ENCODE data around the gene CLTCL1. TPM values are rescaled to one million over a fixed set of nuclear protein-coding genes. Genes with fewer than 3 reads are reported as not detected.

The CLTCL1 gene
- total RNA-seq, 1 experiment from 2014 or later: 11.9 TPM

DNA sequence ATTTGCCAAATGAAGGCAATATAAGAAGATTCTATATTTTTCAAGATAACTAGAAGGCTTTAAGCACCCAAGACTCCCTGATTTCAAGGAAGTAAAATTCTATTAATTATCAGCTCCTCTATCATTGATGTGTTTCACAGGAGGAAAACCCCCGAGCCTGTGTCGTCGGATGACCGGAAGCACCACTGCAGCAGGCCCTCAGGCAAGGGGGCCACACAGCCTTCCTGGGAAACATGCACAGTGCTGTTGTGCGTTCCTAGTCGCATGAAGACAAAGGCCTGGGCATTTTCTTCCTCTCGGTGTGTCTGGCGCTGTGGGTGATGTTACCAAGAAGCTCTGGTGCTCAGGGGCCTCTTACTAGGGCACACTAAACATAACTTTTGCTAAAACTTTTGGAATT is 16.4 kb downstream of the CLTCL1 start:
- ChIA-PET POLR2A (no interaction called here), CTCF (no interaction called here)
- peak overlapping the region; percentile 34; the same call in 1 of the 2 replicates for H3K27ac ChIP-seq (ENCODE audit: low read length)
- ATAC-seq (no peak), DNase-seq (ENCODE audit: low read depth, low spot score) (no peak)
- H3K9me3 ChIP-seq (ENCODE audit: control insufficient read depth, insufficient read depth, low read depth, low read length): no peaks in the 10 kb centered on the region
- BruUV-seq (replicated peaks): no TSS peak
- intact Hi-C loops (cut with micrococcal nuclease; ENCODE audit: unreplicated experiment) (no loop called here), in situ Hi-C loops (cut with HindIII; ENCODE audit: low pct_unique_long_range_greater_than_20kb, low sequenced_read_pairs) (no loop called here)
- H3K4me1 ChIP-seq (ENCODE audit: control insufficient read depth, insufficient read depth, low read length): peaks cover 30% of the 10 kb centered on the region
- TF ChIP-seq TCF7L2 (IDR thresholded peaks at IDR 0.05; ENCODE audit: low read depth, low read length): no peak
- H3K4me3 ChIP-seq (ENCODE audit: low read depth in 2 of 2, low read length in 2 of 2): no peak overlapping the region
- H3K36me3 ChIP-seq (ENCODE audit: control insufficient read depth, insufficient read depth, low read length): no peaks in the 10 kb centered on the region
- H3K27me3 ChIP-seq (ENCODE audit: control insufficient read depth, insufficient read depth, low read length): no peaks in the 10 kb centered on the region

DNA sequence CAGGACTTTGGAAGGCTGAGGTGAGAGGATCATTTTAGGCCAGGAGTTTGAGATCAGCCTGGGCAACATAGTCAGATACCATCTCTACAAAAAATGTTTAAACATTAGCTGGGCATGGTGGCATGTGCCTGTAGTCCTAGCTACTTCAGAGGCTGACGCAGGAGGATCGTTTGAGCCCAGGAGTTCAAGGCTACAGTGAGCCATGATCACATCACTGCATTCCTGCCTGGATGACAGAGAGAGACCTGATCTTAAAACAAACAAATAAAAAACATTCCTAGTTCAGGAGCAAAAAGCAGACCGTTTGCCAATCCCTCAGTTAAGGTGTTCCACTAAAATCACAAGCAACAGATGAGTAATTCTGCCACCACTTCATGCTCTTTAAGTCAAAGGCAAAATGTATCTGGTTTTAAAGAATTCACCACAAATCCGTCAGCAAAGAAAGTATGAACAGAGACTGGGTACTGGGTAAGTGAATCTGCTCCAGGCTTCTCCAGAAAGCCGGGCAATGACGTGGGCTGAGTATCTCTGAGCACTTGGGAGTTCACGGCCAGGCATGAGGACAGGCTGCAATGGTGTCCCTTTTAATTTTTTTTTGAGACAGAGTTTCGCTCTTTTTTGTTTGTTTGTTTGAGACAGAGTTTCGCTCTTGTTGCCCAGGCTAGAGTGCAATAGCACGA is 19.5 kb downstream of the CLTCL1 start:
- POLR2A ChIA-PET: no interaction called here
- in situ Hi-C loops (cut with HindIII; ENCODE audit: low pct_unique_long_range_greater_than_20kb, low sequenced_read_pairs): no loop called here
- CTCF ChIA-PET: no interaction called here
- no peaks in the 10 kb centered on the region for H3K27me3 ChIP-seq (ENCODE audit: control insufficient read depth, insufficient read depth, low read length)
- peak; percentile 90 for ATAC-seq
- no TSS peak for BruUV-seq (replicated peaks)
- DNase-seq (ENCODE audit: low read depth, low spot score): peak; percentile 62
- H3K27ac ChIP-seq (ENCODE audit: low read length): peak overlapping the region; percentile 76
- H3K4me1 ChIP-seq (ENCODE audit: control insufficient read depth, insufficient read depth, low read length): peaks cover 30% of the 10 kb centered on the region
- TF ChIP-seq, protein P1, sequence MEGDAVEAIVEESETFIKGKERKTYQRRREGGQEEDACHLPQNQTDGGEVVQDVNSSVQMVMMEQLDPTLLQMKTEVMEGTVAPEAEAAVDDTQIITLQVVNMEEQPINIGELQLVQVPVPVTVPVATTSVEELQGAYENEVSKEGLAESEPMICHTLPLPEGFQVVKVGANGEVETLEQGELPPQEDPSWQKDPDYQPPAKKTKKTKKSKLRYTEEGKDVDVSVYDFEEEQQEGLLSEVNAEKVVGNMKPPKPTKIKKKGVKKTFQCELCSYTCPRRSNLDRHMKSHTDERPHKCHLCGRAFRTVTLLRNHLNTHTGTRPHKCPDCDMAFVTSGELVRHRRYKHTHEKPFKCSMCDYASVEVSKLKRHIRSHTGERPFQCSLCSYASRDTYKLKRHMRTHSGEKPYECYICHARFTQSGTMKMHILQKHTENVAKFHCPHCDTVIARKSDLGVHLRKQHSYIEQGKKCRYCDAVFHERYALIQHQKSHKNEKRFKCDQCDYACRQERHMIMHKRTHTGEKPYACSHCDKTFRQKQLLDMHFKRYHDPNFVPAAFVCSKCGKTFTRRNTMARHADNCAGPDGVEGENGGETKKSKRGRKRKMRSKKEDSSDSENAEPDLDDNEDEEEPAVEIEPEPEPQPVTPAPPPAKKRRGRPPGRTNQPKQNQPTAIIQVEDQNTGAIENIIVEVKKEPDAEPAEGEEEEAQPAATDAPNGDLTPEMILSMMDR (IDR thresholded peaks at IDR 0.05): no peak
- TF ChIP-seq TCF7L2 (IDR thresholded peaks at IDR 0.05; ENCODE audit: low read depth, low read length): peak; percentile 61; the same call in 1 of the 2 replicates
- H3K9me3 ChIP-seq (ENCODE audit: control insufficient read depth, insufficient read depth, low read depth, low read length): 0 out of 2 replicates have a peak, but pooled peaks cover 3% of the 10 kb centered on the region
- intact Hi-C loops (cut with micrococcal nuclease; ENCODE audit: unreplicated experiment): no loop called here
- H3K36me3 ChIP-seq (ENCODE audit: control insufficient read depth, insufficient read depth, low read length): no peaks in the 10 kb centered on the region
- no peak overlapping the region for H3K4me3 ChIP-seq (ENCODE audit: low read depth in 2 of 2, low read length in 2 of 2)

DNA sequence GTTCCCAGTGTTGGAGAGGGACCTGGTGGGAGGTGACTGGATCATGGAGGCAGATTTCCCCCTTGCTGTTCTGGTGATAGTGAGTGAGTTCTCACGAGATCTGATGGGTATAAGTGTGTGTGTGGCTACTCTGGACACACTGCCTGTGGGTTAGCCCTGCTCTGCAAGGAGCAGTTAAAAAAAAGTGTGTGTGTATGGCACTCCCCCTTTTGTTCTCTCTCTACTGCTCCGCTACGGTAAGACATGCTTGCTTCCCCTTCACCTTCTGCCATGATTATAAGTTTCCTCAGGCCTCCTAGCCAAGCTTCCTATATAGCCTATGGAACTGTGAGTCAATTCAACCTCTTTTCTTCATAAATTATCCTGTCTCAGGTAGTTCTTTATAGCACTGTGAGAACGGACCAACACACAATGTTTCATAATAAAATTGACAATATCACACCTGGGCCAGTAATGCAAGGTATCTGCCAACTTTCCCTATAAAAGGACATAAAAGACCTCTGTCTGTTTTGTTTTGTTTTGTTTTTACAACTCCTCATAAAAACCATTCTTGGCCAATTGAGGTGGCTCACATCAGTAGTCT is 20.2 kb downstream of the CLTCL1 start:
- H3K27ac ChIP-seq (ENCODE audit: low read length): peak overlapping the region; percentile 76
- POLR2A ChIA-PET: no interaction called here
- H3K27me3 ChIP-seq (ENCODE audit: control insufficient read depth, insufficient read depth, low read length): no peaks in the 10 kb centered on the region
- DNase-seq (ENCODE audit: low read depth, low spot score) (no peak), ATAC-seq (peak; percentile 62)
- H3K36me3 ChIP-seq (ENCODE audit: control insufficient read depth, insufficient read depth, low read length): no peaks in the 10 kb centered on the region
- no peak overlapping the region for H3K4me3 ChIP-seq (ENCODE audit: low read depth in 2 of 2, low read length in 2 of 2)
- in situ Hi-C loops (cut with HindIII; ENCODE audit: low pct_unique_long_range_greater_than_20kb, low sequenced_read_pairs) (no loop called here), intact Hi-C loops (cut with micrococcal nuclease; ENCODE audit: unreplicated experiment) (no loop called here)
- CTCF ChIA-PET: no interaction called here
- peaks cover 30% of the 10 kb centered on the region for H3K4me1 ChIP-seq (ENCODE audit: control insufficient read depth, insufficient read depth, low read length)
- BruUV-seq (replicated peaks): no TSS peak
- TF ChIP-seq, protein P1 (IDR thresholded peaks at IDR 0.05): no peak
- TF ChIP-seq REST (IDR thresholded peaks at IDR 0.05; ENCODE audit: insufficient read depth in 1 of 2, low read depth in 2 of 2, low read length in 1 of 2): no peak
- no peak for TF ChIP-seq POLR2AphosphoS5 (IDR thresholded peaks at IDR 0.05; ENCODE audit: low read depth, low read length)
- TF ChIP-seq TCF7L2 (IDR thresholded peaks at IDR 0.05; ENCODE audit: low read depth, low read length): peak; percentile 75; the same call in 1 of the 2 replicates
- H3K9me3 ChIP-seq (ENCODE audit: control insufficient read depth, insufficient read depth, low read depth, low read length): peaks cover 9% of the 10 kb centered on the region; the same call in 1 of the 2 replicates
